Measurements from ENCODE around the gene TRIP11. TPM values are rescaled to one million over a fixed set of nuclear protein-coding genes. Genes with fewer than 3 reads are reported as not detected.
A peak's percentile ranks its signal among the peaks of the same experiment; 100 is the strongest.

TRIP11 gene
- total and polyA plus RNA-seq, 2 experiments from 2014 or later: 10.8 to 40.8 TPM

GRCh38 chr14:91925727-91926121, 114.1 kb downstream of the TRIP11 start:
- TF ChIP-seq, protein P1, sequence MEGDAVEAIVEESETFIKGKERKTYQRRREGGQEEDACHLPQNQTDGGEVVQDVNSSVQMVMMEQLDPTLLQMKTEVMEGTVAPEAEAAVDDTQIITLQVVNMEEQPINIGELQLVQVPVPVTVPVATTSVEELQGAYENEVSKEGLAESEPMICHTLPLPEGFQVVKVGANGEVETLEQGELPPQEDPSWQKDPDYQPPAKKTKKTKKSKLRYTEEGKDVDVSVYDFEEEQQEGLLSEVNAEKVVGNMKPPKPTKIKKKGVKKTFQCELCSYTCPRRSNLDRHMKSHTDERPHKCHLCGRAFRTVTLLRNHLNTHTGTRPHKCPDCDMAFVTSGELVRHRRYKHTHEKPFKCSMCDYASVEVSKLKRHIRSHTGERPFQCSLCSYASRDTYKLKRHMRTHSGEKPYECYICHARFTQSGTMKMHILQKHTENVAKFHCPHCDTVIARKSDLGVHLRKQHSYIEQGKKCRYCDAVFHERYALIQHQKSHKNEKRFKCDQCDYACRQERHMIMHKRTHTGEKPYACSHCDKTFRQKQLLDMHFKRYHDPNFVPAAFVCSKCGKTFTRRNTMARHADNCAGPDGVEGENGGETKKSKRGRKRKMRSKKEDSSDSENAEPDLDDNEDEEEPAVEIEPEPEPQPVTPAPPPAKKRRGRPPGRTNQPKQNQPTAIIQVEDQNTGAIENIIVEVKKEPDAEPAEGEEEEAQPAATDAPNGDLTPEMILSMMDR (IDR thresholded peaks at IDR 0.05; ENCODE audit: low read depth, low read length): no peak
- Histone ChIP-seq H3K4me1 (ENCODE audit: low read depth) (no peaks in the 10 kb centered on the region), H3K9me3 (ENCODE audit: low read depth) (no peaks in the 10 kb centered on the region), H3K27me3 (peaks cover 5% of the 10 kb centered on the region), H3K36me3 (no peaks in the 10 kb centered on the region), H3K27ac (no peak overlapping the region), H3K4me3 (no peak overlapping the region)
- no peak for DNase-seq (ENCODE audit: low read depth in 1 of 2, low spot score in 1 of 2)

DNA sequence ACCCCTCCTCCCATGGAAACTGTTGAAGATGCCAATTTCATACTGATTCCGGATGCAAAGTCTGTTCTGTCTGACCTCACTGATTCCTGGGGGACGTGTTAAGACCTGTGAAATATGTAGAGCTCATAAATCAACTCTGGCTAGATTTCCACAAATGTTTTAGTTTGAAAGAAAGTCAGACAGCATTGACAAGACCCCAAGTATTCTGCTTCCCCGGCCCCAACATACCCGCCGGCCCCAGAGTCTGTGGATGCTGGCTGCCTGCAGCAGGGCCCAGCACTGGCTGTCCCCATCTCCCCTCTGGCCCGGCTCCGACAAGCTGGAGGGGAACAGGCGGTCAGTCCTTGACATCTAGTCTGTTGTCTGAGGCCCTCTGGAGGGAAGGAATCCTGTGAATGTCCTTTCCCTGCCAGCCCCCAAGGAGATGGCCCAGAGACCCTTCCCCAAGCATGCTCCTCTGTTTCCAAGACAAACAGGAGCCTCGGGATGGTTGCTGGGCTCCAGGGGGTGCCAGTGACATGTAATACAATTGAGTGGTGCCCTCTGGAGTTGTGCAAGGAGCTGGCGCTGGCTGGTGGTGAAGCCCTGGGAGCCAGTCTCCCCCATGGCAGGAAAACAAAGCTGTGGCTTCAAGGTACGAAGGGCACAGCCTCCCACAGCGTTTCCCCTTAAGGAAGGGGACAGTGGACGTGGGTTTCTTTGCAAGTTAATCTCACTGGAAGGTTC, 114.7 kb downstream of the TRIP11 start:
- Histone ChIP-seq H3K4me3 (no peak overlapping the region), H3K27ac (no peak overlapping the region), H3K27me3 (peaks cover 5% of the 10 kb centered on the region), H3K4me1 (ENCODE audit: low read depth) (no peaks in the 10 kb centered on the region), H3K36me3 (no peaks in the 10 kb centered on the region), H3K9me3 (ENCODE audit: low read depth) (no peaks in the 10 kb centered on the region)
- DNase-seq (ENCODE audit: low read depth in 1 of 2, low spot score in 1 of 2): peak in 1 of 2 donors; percentile 53
- TF ChIP-seq, protein P1 (IDR thresholded peaks at IDR 0.05; ENCODE audit: low read depth, low read length): no peak

GRCh38 chr14:91920526-91920925, 119.3 kb downstream of the TRIP11 start:
- Histone ChIP-seq H3K4me3 (no peak overlapping the region), H3K9me3 (ENCODE audit: low read depth) (no peaks in the 10 kb centered on the region), H3K4me1 (ENCODE audit: low read depth) (no peaks in the 10 kb centered on the region), H3K27me3 (no peaks in the 10 kb centered on the region), H3K27ac (no peak overlapping the region), H3K36me3 (no peaks in the 10 kb centered on the region)
- TF ChIP-seq, protein P1 (IDR thresholded peaks at IDR 0.05; ENCODE audit: low read depth, low read length): no peak
- DNase-seq (ENCODE audit: low read depth in 1 of 2, low spot score in 1 of 2): no peak

DNA sequence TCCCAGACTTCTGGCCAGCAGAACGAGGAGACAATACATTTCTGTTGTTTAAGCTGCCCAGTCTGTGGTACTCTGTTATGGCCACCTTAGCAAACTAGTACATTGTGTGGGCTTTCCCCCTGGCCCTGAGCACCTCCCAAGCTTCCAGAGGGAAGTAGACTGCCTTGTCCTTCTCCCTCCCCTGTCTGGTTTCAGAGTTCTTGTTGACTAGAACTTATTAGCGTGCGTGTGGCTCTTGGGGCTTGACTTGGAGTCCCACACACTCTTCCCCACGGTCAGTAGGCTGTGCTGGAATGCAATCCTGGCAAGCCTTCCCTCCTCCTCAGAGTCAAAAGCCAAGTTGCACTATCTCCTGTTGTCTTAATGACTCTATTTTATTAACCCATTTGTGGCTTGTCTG, 120.0 kb downstream of the TRIP11 start:
- no peaks in the 10 kb centered on the region for H3K36me3 ChIP-seq
- H3K4me1 ChIP-seq (ENCODE audit: low read depth): no peaks in the 10 kb centered on the region
- no peak overlapping the region for H3K4me3 ChIP-seq
- H3K27ac ChIP-seq: no peak overlapping the region
- TF ChIP-seq, protein P1 (IDR thresholded peaks at IDR 0.05; ENCODE audit: low read depth, low read length): no peak
- H3K9me3 ChIP-seq (ENCODE audit: low read depth): no peaks in the 10 kb centered on the region
- no peaks in the 10 kb centered on the region for H3K27me3 ChIP-seq
- peak in 1 of 2 donors; percentile 57 for DNase-seq (ENCODE audit: low read depth in 1 of 2, low spot score in 1 of 2)

DNA sequence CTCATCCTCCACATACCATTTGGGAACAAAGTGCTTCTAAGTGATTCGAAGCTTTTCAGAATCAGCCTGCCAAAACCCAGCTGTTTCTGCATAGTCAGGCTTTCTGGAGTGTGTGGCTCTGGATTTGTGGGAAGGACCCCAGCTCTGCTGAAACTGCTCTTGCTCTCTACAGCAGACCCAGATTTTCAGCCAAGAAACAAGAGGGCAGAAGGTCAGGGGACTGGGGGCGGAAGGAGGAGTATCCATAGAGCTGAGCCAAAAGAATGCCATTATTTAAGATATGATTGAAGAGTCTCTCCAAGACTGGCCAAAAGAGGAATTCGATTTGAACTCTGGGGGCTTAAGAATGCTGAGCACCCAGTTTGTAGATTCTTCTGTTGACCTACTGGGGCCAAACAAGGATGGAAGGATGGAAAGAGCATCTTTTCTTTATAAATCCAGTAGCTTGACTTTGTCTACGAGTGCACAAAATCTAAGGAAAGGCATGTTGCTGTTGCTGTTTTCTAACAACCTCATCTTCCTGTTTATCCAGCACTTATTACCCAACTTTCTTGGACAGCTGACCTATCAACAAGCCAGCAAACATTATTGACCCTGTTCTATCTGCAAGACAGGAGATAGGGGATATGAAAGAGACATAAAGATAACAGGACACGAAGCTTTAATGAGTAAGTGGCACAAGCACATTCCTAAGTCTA, 121.5 kb downstream of the TRIP11 start:
- no peaks in the 10 kb centered on the region for H3K4me1 ChIP-seq (ENCODE audit: low read depth)
- TF ChIP-seq, protein P1 (IDR thresholded peaks at IDR 0.05; ENCODE audit: low read depth, low read length): no peak
- H3K27ac ChIP-seq: no peak overlapping the region
- DNase-seq (ENCODE audit: low read depth in 1 of 2, low spot score in 1 of 2): peak in 1 of 2 donors; percentile 42
- no peaks in the 10 kb centered on the region for H3K9me3 ChIP-seq (ENCODE audit: low read depth)
- no peak overlapping the region for H3K4me3 ChIP-seq
- no peaks in the 10 kb centered on the region for H3K27me3 ChIP-seq
- no peaks in the 10 kb centered on the region for H3K36me3 ChIP-seq

Other genes starting within 250 kb of the TRIP11 start
- gene TC2N, start 172.5 kb downstream of the TRIP11 start, total RNA-seq: 0.25 and 0.77 TPM in 2 replicates
- 0.05 and 0.17 TPM in 2 replicates for gene TC2N, start 172.5 kb downstream of the TRIP11 start, polyA plus RNA-seq
- 0.74 and 0.88 TPM in 2 replicates for gene FBLN5, start 92.4 kb downstream of the TRIP11 start, total RNA-seq
- gene FBLN5, start 92.4 kb downstream of the TRIP11 start, polyA plus RNA-seq: 1.6 and 1.9 TPM in 2 replicates
- gene ATXN3, start 66.5 kb upstream of the TRIP11 start, total RNA-seq: 23.7 and 41.1 TPM in 2 replicates
- gene ATXN3, start 66.5 kb upstream of the TRIP11 start, polyA plus RNA-seq: 26.3 and 27.9 TPM in 2 replicates
- gene NDUFB1, start 81.6 kb upstream of the TRIP11 start, total RNA-seq: 154 and 223 TPM in 2 replicates
- gene NDUFB1, start 81.6 kb upstream of the TRIP11 start, polyA plus RNA-seq: 458 and 613 TPM in 2 replicates
- gene CPSF2, start 81.9 kb upstream of the TRIP11 start, total RNA-seq: 55.2 and 63.6 TPM in 2 replicates
- 27.6 and 35.2 TPM in 2 replicates for gene CPSF2, start 81.9 kb upstream of the TRIP11 start, polyA plus RNA-seq